Measurements from ENCODE around the gene MSTO1. TPM values are rescaled to one million over a fixed set of nuclear protein-coding genes. Genes with fewer than 3 reads are reported as not detected.
A peak's percentile ranks its signal among the peaks of the same experiment; 100 is the strongest.
"Not testable (repeated sequence)": the region's sequence is repeated elsewhere in the genome, so short reads cannot be mapped to it uniquely, and the experiment has no call there.

Gene MSTO1
- polyA plus RNA-seq, 3 donors, result 3.8 to 17.4 (median 4.8) TPM

DNA sequence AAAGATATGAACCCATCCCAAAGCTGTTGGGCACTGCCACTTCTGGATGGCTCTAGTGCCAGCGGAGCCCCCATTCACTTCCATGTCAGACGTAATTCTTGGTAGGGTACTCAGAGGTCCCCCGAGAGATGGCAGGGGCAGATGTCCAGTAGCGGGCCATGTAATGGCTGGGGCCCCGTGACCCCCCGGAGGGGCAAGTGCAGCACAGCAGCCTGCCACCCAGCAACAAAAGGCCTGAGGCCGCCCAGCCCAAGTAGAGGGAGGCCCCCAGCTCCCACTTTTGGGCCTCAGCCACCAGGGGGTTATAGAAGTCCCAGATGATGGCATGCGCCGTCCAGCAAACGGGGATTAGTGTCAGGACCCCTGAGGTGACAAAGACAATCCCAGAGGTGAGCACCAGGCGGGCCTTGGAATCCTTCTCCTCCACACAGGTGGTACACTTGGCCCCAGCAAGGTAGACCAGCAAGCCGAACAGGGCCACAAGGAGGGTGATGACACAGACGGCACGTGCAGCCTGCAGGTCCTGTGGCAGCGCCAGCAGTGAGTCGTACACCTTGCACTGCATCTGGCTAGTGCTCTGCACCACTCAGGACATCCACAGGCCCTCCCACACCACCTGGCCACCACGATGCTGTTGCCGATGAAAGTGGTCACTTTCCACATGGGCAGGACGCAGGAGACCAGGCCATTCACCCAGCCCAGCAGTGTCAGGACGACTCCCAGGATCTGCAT lies 19.3 kb upstream of the MSTO1 start:
- H4K20me1 ChIP-seq (ENCODE audit: insufficient read depth, low read length); H3K27ac Mint-ChIP-seq; H2AFZ ChIP-seq (ENCODE audit: insufficient read depth, low read depth, low read length, poor library complexity, severe bottlenecking); H3K4me1 Mint-ChIP-seq; H3K27me3 ChIP-seq (ENCODE audit: control insufficient read depth in 2 of 2, insufficient read depth in 2 of 2, low read length in 2 of 2); DNase-seq; H3K27ac ChIP-seq (ENCODE audit: low read depth in 1 of 2, low read length in 2 of 2); H3K4me3 Mint-ChIP-seq; H3K4me2 ChIP-seq (replicated peaks; ENCODE audit: extremely low read depth, low read length, poor library complexity, severe bottlenecking); H3K9ac ChIP-seq (ENCODE audit: insufficient read depth, low read length, poor library complexity, severe bottlenecking); H3K4me3 ChIP-seq (replicated peaks in 1 of 3; ENCODE audit: low read depth in 2 of 3, low read length in 3 of 3); H3K36me3 ChIP-seq (replicated peaks in 1 of 2; ENCODE audit: control insufficient read depth in 1 of 2, insufficient read depth in 2 of 2, low read length in 2 of 2); H3K36me3 Mint-ChIP-seq; H3K9me3 ChIP-seq (replicated peaks in 1 of 2; ENCODE audit: control insufficient read depth in 1 of 2, insufficient read depth in 1 of 2, low read length in 2 of 2); H3K9me3 Mint-ChIP-seq; H3K79me2 ChIP-seq (ENCODE audit: insufficient read depth, low read length); H3K4me1 ChIP-seq (ENCODE audit: control insufficient read depth in 1 of 2, insufficient read depth in 2 of 2, low read length in 2 of 2); H3K27me3 Mint-ChIP-seq (ENCODE audit: low read depth in 3 of 3): not testable (repeated sequence)
- intact Hi-C loops (cut with micrococcal nuclease), result loop anchor here (5.0 kb wide), 1 partner anchor 338 kb away; no protein-coding TSS in a partner anchor
- 98% methylated on average over 20 of the region's 20 CpGs for WGBS (ENCODE audit: insufficient coverage)

DNA sequence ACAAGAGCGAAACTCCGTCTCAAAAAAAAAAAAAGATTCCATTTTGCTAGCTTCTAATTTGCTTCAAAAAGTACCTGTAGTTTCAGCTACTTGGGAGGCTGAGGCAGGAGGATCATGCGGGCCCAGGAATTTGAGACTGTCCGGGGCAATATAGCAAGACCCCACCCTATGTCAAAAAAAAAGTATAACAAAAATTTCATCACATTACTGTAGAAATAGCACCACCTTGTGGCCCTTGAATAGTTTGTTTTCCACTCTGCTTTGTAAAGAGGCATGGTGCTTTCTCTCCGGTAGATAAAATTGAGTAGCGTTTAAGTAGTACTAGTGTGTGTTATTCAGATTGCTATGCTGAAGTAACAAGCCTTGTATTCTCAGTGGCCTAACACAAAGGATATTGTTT lies 18.2 kb upstream of the MSTO1 start:
- Histone ChIP-seq H3K36me3 (replicated peaks in 1 of 2; ENCODE audit: control insufficient read depth in 1 of 2, insufficient read depth in 2 of 2, low read length in 2 of 2) (no peaks in the 10 kb centered on the region), H3K9ac (ENCODE audit: insufficient read depth, low read length, poor library complexity, severe bottlenecking) (no peak overlapping the region), H3K9me3 (replicated peaks in 1 of 2; ENCODE audit: control insufficient read depth in 1 of 2, insufficient read depth in 1 of 2, low read length in 2 of 2) (no peaks in the 10 kb centered on the region), H2AFZ (ENCODE audit: insufficient read depth, low read depth, low read length, poor library complexity, severe bottlenecking) (no peak overlapping the region), H3K4me2 (replicated peaks; ENCODE audit: extremely low read depth, low read length, poor library complexity, severe bottlenecking) (no peak overlapping the region), H3K4me3 (replicated peaks in 1 of 3; ENCODE audit: low read depth in 2 of 3, low read length in 3 of 3) (no peak overlapping the region), H3K79me2 (ENCODE audit: insufficient read depth, low read length) (no peaks in the 10 kb centered on the region), H3K4me1 (ENCODE audit: control insufficient read depth in 1 of 2, insufficient read depth in 2 of 2, low read length in 2 of 2) (no peaks in the 10 kb centered on the region), H4K20me1 (ENCODE audit: insufficient read depth, low read length) (no peaks in the 10 kb centered on the region), H3K27ac (ENCODE audit: low read depth in 1 of 2, low read length in 2 of 2) (no peak overlapping the region), H3K27me3 (ENCODE audit: control insufficient read depth in 2 of 2, insufficient read depth in 2 of 2, low read length in 2 of 2) (no peaks in the 10 kb centered on the region)
- DNase-seq, result peak; percentile 37 to 64 (median 46)
- H3K4me1 Mint-ChIP-seq, result peaks cover 3% of the 10 kb centered on the region
- peaks cover 0 to 2% (median 0%) of the 10 kb centered on the region in 3 donors for H3K27me3 Mint-ChIP-seq (ENCODE audit: low read depth in 3 of 3)
- TF ChIP-seq CTCF (IDR thresholded peaks at IDR 0.05), result peak; percentile 77
- H3K36me3 Mint-ChIP-seq, result peaks cover 0 to 3% of the 10 kb centered on the region in 2 donors
- H3K27ac Mint-ChIP-seq, result no peak overlapping the region
- H3K4me3 Mint-ChIP-seq, result no peak overlapping the region
- 0% methylated on average over 2 of the region's 6 CpGs for WGBS (ENCODE audit: insufficient coverage)
- intact Hi-C loops (cut with micrococcal nuclease), result loop anchor here (5.0 kb wide), 1 partner anchor 339 kb away; no protein-coding TSS in a partner anchor
- H3K9me3 Mint-ChIP-seq, result no peaks in the 10 kb centered on the region

DNA sequence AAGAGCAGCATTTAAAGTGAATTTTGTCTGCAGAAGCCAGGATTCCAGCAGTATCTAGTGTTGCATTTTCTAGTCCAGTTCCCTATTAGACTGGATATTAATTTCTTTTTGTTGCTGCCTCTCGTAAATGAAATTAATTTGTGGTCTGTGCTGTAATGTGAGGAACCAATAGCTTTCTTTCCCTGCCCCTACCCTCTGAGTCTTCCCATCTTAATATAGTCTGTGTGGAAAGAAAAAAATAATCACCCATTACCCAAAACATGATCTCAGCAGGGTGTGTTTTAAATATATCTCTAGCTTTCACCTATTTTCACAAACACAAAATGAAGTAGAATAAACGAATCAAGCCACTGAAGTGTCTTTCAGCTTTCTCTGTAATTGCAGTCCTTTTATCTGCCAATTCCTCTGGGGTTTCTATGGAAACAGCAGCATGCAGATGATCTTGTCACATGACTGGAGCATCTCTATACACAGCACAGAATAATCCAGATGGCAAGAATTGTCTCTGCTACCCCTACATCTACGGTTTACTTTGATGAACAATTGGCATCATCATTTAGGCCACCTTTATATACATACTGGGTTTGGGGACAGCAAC lies 14.0 kb upstream of the MSTO1 start:
- H3K4me3 Mint-ChIP-seq; intact Hi-C loops (cut with micrococcal nuclease); H3K4me2 ChIP-seq (replicated peaks; ENCODE audit: extremely low read depth, low read length, poor library complexity, severe bottlenecking); H3K79me2 ChIP-seq (ENCODE audit: insufficient read depth, low read length); H3K9me3 Mint-ChIP-seq; H3K4me3 ChIP-seq (replicated peaks in 1 of 3; ENCODE audit: low read depth in 2 of 3, low read length in 3 of 3); H3K36me3 ChIP-seq (replicated peaks in 1 of 2; ENCODE audit: control insufficient read depth in 1 of 2, insufficient read depth in 2 of 2, low read length in 2 of 2); H3K4me1 ChIP-seq (ENCODE audit: control insufficient read depth in 1 of 2, insufficient read depth in 2 of 2, low read length in 2 of 2); H3K9me3 ChIP-seq (replicated peaks in 1 of 2; ENCODE audit: control insufficient read depth in 1 of 2, insufficient read depth in 1 of 2, low read length in 2 of 2); H3K27me3 ChIP-seq (ENCODE audit: control insufficient read depth in 2 of 2, insufficient read depth in 2 of 2, low read length in 2 of 2); H3K27ac Mint-ChIP-seq; H3K27ac ChIP-seq (ENCODE audit: low read depth in 1 of 2, low read length in 2 of 2); H3K36me3 Mint-ChIP-seq; H2AFZ ChIP-seq (ENCODE audit: insufficient read depth, low read depth, low read length, poor library complexity, severe bottlenecking); H3K9ac ChIP-seq (ENCODE audit: insufficient read depth, low read length, poor library complexity, severe bottlenecking); DNase-seq; H4K20me1 ChIP-seq (ENCODE audit: insufficient read depth, low read length): not testable (repeated sequence)
- Mint-ChIP-seq H3K27me3 (ENCODE audit: low read depth in 3 of 3) (peaks cover 11 to 14% (median 11%) of the 10 kb centered on the region in 3 donors), H3K4me1 (peaks cover 19% of the 10 kb centered on the region)
- 86% methylated on average over 2 of the region's 3 CpGs for WGBS (ENCODE audit: insufficient coverage)

Measured in CD14-positive monocyte (primary cell).